Keratinocyte (primary cell): ENCODE measurements around the gene TCP11L2.

ENCODE experiments used
- EZH2 ChIP-seq: IDR thresholded peaks from one replicate; pipeline ENCODE4 v1.6.1; 2012; ENCODE audit warnings: inconsistent platforms, mild to moderate bottlenecking, low read length, moderate library complexity
- TF ChIP-seq, protein P1 (sequence below), 3 experiments: IDR thresholded peaks in 1 of 3; conservative IDR thresholded peaks in 1 of 3; optimal IDR thresholded peaks in 1 of 3; 2 replicates in 2 of 3; 3 replicates in 1 of 3; pipeline versions ENCODE3 to v1.5.1; 2011; ENCODE audit warnings: low read length in 3 of 3, mild to moderate bottlenecking in 3 of 3, moderate library complexity in 2 of 3, control low read depth in 1 of 3, inconsistent platforms in 1 of 3; ENCODE audit not compliant: insufficient read depth in 2 of 3; ENCODE audit errors: extremely low read depth in 1 of 3

- TF ChIP-seq, protein P1, sequence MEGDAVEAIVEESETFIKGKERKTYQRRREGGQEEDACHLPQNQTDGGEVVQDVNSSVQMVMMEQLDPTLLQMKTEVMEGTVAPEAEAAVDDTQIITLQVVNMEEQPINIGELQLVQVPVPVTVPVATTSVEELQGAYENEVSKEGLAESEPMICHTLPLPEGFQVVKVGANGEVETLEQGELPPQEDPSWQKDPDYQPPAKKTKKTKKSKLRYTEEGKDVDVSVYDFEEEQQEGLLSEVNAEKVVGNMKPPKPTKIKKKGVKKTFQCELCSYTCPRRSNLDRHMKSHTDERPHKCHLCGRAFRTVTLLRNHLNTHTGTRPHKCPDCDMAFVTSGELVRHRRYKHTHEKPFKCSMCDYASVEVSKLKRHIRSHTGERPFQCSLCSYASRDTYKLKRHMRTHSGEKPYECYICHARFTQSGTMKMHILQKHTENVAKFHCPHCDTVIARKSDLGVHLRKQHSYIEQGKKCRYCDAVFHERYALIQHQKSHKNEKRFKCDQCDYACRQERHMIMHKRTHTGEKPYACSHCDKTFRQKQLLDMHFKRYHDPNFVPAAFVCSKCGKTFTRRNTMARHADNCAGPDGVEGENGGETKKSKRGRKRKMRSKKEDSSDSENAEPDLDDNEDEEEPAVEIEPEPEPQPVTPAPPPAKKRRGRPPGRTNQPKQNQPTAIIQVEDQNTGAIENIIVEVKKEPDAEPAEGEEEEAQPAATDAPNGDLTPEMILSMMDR (optimal IDR thresholded peaks at IDR 0.05 in 1 of 3, IDR thresholded peaks at IDR 0.05 in 1 of 3, conservative IDR thresholded peaks at IDR 0.05 in 1 of 3; ENCODE audit: extremely low read depth in 1 of 3, insufficient read depth in 2 of 3, low read length in 3 of 3) = no peak
- TF ChIP-seq EZH2 = no peak
These were observed 28.5 kb upstream of the TCP11L2 start for GRCh38 chr12:106274012-106274411.
